Stimulated activated CD8-positive, alpha-beta memory T cell treated with anti-CD3 and anti-CD28 coated beads, Interleukin-12 subunit alpha, Interleukin-12 subunit beta, amount 100 ng/mL, for 4 hours (primary cell): ENCODE results near the gene COL8A1.

Experiments used
- DNase-seq: peaks from one replicate; pipeline ENCODE4 v3.0.0-alpha.2; 2020; ENCODE audit warnings: low read depth

COL8A1 gene

GRCh38 chr3:99639579-99639978 lies 1.2 kb downstream of the COL8A1 start:
- DNase-seq, result no peak

- DNase-seq, result no peak
Observed at GRCh38 chr3:99640214-99640851, 1.9 kb downstream of the COL8A1 start.

GRCh38 chr3:99641480-99641879 lies 3.1 kb downstream of the COL8A1 start:
- DNase-seq, result no peak

GRCh38 chr3:99641982-99642381 lies 3.6 kb downstream of the COL8A1 start:
- no peak for DNase-seq

- DNase-seq, result no peak
Observed at GRCh38 chr3:99644017-99644416, 5.6 kb downstream of the COL8A1 start.

GRCh38 chr3:99644746-99645145 lies 6.4 kb downstream of the COL8A1 start:
- DNase-seq, result no peak

- no peak for DNase-seq
Observed at GRCh38 chr3:99645277-99646106, 7.1 kb downstream of the COL8A1 start.

GRCh38 chr3:99646107-99646435 lies 7.7 kb downstream of the COL8A1 start:
- no peak for DNase-seq

- DNase-seq, result no peak
Observed at GRCh38 chr3:99647081-99647480, 8.7 kb downstream of the COL8A1 start.

GRCh38 chr3:99648101-99648500 lies 9.7 kb downstream of the COL8A1 start:
- DNase-seq, result no peak

- no peak for DNase-seq
Observed at GRCh38 chr3:99648516-99648915, 10.1 kb downstream of the COL8A1 start.

GRCh38 chr3:99651531-99651930 lies 13.1 kb downstream of the COL8A1 start:
- DNase-seq, result no peak

- DNase-seq, result no peak
Observed at GRCh38 chr3:99656624-99657023, 18.2 kb downstream of the COL8A1 start.

- no peak for DNase-seq
Observed at GRCh38 chr3:99658274-99658673, 19.9 kb downstream of the COL8A1 start.

- DNase-seq, result no peak
Observed at GRCh38 chr3:99659032-99659431, 20.6 kb downstream of the COL8A1 start.

- DNase-seq, result no peak
Observed at GRCh38 chr3:99659951-99660350, 21.6 kb downstream of the COL8A1 start.

- no peak for DNase-seq
Observed at GRCh38 chr3:99662838-99663570, 24.6 kb downstream of the COL8A1 start.

GRCh38 chr3:99663977-99664376 lies 25.6 kb downstream of the COL8A1 start:
- no peak for DNase-seq

GRCh38 chr3:99665017-99665416 lies 26.6 kb downstream of the COL8A1 start:
- no peak for DNase-seq

- DNase-seq, result no peak
Observed at GRCh38 chr3:99666201-99666600, 27.8 kb downstream of the COL8A1 start.

- no peak for DNase-seq
Observed at GRCh38 chr3:99668044-99668443, 29.6 kb downstream of the COL8A1 start.

GRCh38 chr3:99669879-99670555 lies 31.6 kb downstream of the COL8A1 start:
- no peak for DNase-seq

- no peak for DNase-seq
Observed at GRCh38 chr3:99670556-99670950, 32.2 kb downstream of the COL8A1 start.
